Mucosa of rectum (tissue), 2 donors: ENCODE results near the gene CFAP44.
"Not testable (repeated sequence)": the region's sequence is repeated elsewhere in the genome, so short reads cannot be mapped to it uniquely, and the experiment has no call there.

Experiments
- H3K27ac ChIP-seq, 2 donors: one replicate each; pipeline ENCODE4 v1.7.0; 2013; ENCODE audit warnings: inconsistent platforms in 2 of 2, low read depth in 2 of 2, low read length in 2 of 2
- H3K27me3 ChIP-seq, 2 donors: one replicate each; pipeline ENCODE4 v1.7.0; 2013; ENCODE audit warnings: low read length in 2 of 2; ENCODE audit not compliant: control insufficient read depth in 2 of 2, insufficient read depth in 2 of 2
- H3K36me3 ChIP-seq, 2 donors: one replicate each; pipeline ENCODE4 v1.7.0; 2013; ENCODE audit warnings: low read length in 2 of 2; ENCODE audit not compliant: control insufficient read depth in 2 of 2, insufficient read depth in 2 of 2
- H3K4me1 ChIP-seq, 2 donors: one replicate each; pipeline ENCODE4 v1.7.0; 2013; ENCODE audit warnings: low read length in 2 of 2, mild to moderate bottlenecking in 1 of 2; ENCODE audit not compliant: control insufficient read depth in 2 of 2, insufficient read depth in 2 of 2
- H3K4me3 ChIP-seq, 2 donors: one replicate each; pipeline ENCODE4 v1.7.0; 2013; ENCODE audit warnings: low read length in 2 of 2
- H3K9ac ChIP-seq, 2 donors: one replicate each; pipeline ENCODE4 v1.7.0; 2013; ENCODE audit warnings: low read length in 2 of 2, low read depth in 1 of 2, mild to moderate bottlenecking in 1 of 2
- H3K9me3 ChIP-seq, 2 donors: one replicate each; pipeline ENCODE4 v1.7.0; 2013; ENCODE audit warnings: low read length in 2 of 2; ENCODE audit not compliant: control insufficient read depth in 2 of 2
- donor health status: healthy.
- donor health status: Normal muscosa, but diverticular disease.

CFAP44 gene

GRCh38 chr3:113441051-113441770, at the start of gene CFAP44:
Gene CFAP44 (minus strand): TSS chr3:113441493. CDS start chr3:113433664, 7,829 bp downstream.
- Histone ChIP-seq H3K9me3 (no peaks in the 10 kb centered on the region), H3K4me1 (no peaks in the 10 kb centered on the region), H3K9ac (no peak within 1 kb of the TSS), H3K36me3 (peaks cover 0 to 4% of the 10 kb centered on the region in 2 donors), H3K27ac (no peak within 1 kb of the TSS), H3K4me3 (peak within 1 kb of the TSS in 1 of 2 donors; percentile 56), H3K27me3 (no peaks in the 10 kb centered on the region)

- no peaks in the 10 kb centered on the region for H3K4me1 ChIP-seq
- no peak overlapping the region for H3K27ac ChIP-seq
- no peak overlapping the region for H3K4me3 ChIP-seq
- H3K9me3 ChIP-seq = no peaks in the 10 kb centered on the region
- H3K9ac ChIP-seq = no peak overlapping the region
- no peaks in the 10 kb centered on the region for H3K27me3 ChIP-seq
- H3K36me3 ChIP-seq = peaks cover 6 to 13% of the 10 kb centered on the region in 2 donors
Measured at GRCh38 chr3:113485161-113485609, 43.9 kb upstream of the CFAP44 start.

- no peaks in the 10 kb centered on the region for H3K9me3 ChIP-seq
- peaks cover 23 to 31% of the 10 kb centered on the region in 2 donors for H3K36me3 ChIP-seq
- H3K27me3 ChIP-seq = no peaks in the 10 kb centered on the region
- H3K27ac ChIP-seq = no peak overlapping the region
- H3K4me1 ChIP-seq = no peaks in the 10 kb centered on the region
- no peak overlapping the region for H3K4me3 ChIP-seq
- no peak overlapping the region for H3K9ac ChIP-seq
Measured at GRCh38 chr3:113468539-113468938, 27.2 kb upstream of the CFAP44 start.

GRCh38 chr3:113461488-113461887, 20.2 kb upstream of the CFAP44 start:
- Histone ChIP-seq H3K36me3 (peaks cover 31 to 39% of the 10 kb centered on the region in 2 donors), H3K4me3 (no peak overlapping the region), H3K27ac (no peak overlapping the region), H3K4me1 (no peaks in the 10 kb centered on the region), H3K9me3 (no peaks in the 10 kb centered on the region), H3K27me3 (no peaks in the 10 kb centered on the region), H3K9ac (no peak overlapping the region)

GRCh38 chr3:113458554-113458953, 17.3 kb upstream of the CFAP44 start:
- not testable (repeated sequence) for H3K27me3 ChIP-seq, H3K9ac ChIP-seq, H3K4me1 ChIP-seq, H3K9me3 ChIP-seq, H3K27ac ChIP-seq, H3K4me3 ChIP-seq
- peaks cover 22 to 36% of the 10 kb centered on the region in 2 donors for H3K36me3 ChIP-seq

GRCh38 chr3:113455446-113455845, 14.2 kb upstream of the CFAP44 start:
- no peaks in the 10 kb centered on the region for H3K4me1 ChIP-seq
- peaks cover 27 to 33% of the 10 kb centered on the region in 2 donors for H3K36me3 ChIP-seq
- no peak overlapping the region for H3K9ac ChIP-seq
- no peak overlapping the region for H3K27ac ChIP-seq
- no peak overlapping the region for H3K4me3 ChIP-seq
- H3K9me3 ChIP-seq = no peaks in the 10 kb centered on the region
- no peaks in the 10 kb centered on the region for H3K27me3 ChIP-seq

- no peak overlapping the region for H3K27ac ChIP-seq
- no peaks in the 10 kb centered on the region for H3K9me3 ChIP-seq
- no peak overlapping the region for H3K4me3 ChIP-seq
- H3K4me1 ChIP-seq = no peaks in the 10 kb centered on the region
- H3K27me3 ChIP-seq = no peaks in the 10 kb centered on the region
- H3K9ac ChIP-seq = no peak overlapping the region
- peaks cover 26 to 31% of the 10 kb centered on the region in 2 donors for H3K36me3 ChIP-seq
Measured at GRCh38 chr3:113454630-113455029, 13.3 kb upstream of the CFAP44 start.

- Histone ChIP-seq H3K4me1 (no peaks in the 10 kb centered on the region), H3K36me3 (peaks cover 26 to 27% of the 10 kb centered on the region in 2 donors), H3K27ac (no peak overlapping the region), H3K9me3 (no peaks in the 10 kb centered on the region), H3K9ac (no peak overlapping the region), H3K27me3 (no peaks in the 10 kb centered on the region), H3K4me3 (no peak overlapping the region)
Measured at GRCh38 chr3:113454057-113454456, 12.8 kb upstream of the CFAP44 start.

- peaks cover 19 to 25% of the 10 kb centered on the region in 2 donors for H3K36me3 ChIP-seq
- H3K9me3 ChIP-seq = no peaks in the 10 kb centered on the region
- H3K4me1 ChIP-seq = no peaks in the 10 kb centered on the region
- no peaks in the 10 kb centered on the region for H3K27me3 ChIP-seq
- H3K4me3 ChIP-seq = no peak overlapping the region
- no peak overlapping the region for H3K27ac ChIP-seq
- no peak overlapping the region for H3K9ac ChIP-seq
Measured at GRCh38 chr3:113450911-113451310, 9.6 kb upstream of the CFAP44 start.

GRCh38 chr3:113439606-113440005, 1.7 kb downstream of the CFAP44 start:
- Histone ChIP-seq H3K36me3 (no peaks in the 10 kb centered on the region), H3K9me3 (no peaks in the 10 kb centered on the region), H3K9ac (no peak overlapping the region), H3K27ac (no peak overlapping the region), H3K27me3 (no peaks in the 10 kb centered on the region), H3K4me1 (no peaks in the 10 kb centered on the region), H3K4me3 (no peak overlapping the region)
